Activated T-cell treated with anti-CD3 and anti-CD28 coated beads, Interleukin-2, amount 50 U/mL, for 72 hours (primary cell): ENCODE results near the gene MAS1L. TPM values are rescaled to one million over a fixed set of nuclear protein-coding genes. Genes with fewer than 3 reads are reported as not detected.

Experiments used
- ATAC-seq, 2 donors: fragments of 150-1000 bp; cut with Tn5 transposase; replicated peaks in 1 of 2; 2 replicates each; pipeline ENCODE4 v1.10.0; 2021; ENCODE audit warnings: moderate library complexity in 2 of 2, mild to moderate bottlenecking in 1 of 2
- DNase-seq, 2 donors: peaks; one replicate each; pipeline ENCODE4 v3.0.0; 2021 to 2022; ENCODE audit warnings: mixed read lengths in 1 of 2
- H3K27ac Mint-ChIP-seq: one replicate; pipeline ENCODE4 v1.8.0; 2022; ENCODE audit warnings: mild to moderate bottlenecking, moderate library complexity, mixed read lengths
- H3K27me3 Mint-ChIP-seq: one replicate; pipeline ENCODE4 v1.8.0; 2022; ENCODE audit warnings: low read depth, mixed read lengths
- H3K36me3 Mint-ChIP-seq, 2 donors: one replicate each; pipeline ENCODE4 v1.8.0; 2022; ENCODE audit warnings: mixed read lengths in 2 of 2, mild to moderate bottlenecking in 1 of 2; ENCODE audit not compliant: insufficient read depth in 2 of 2
- H3K4me1 Mint-ChIP-seq: one replicate; pipeline ENCODE4 v1.8.0; 2022; ENCODE audit warnings: low read depth, mixed read lengths
- H3K4me3 Mint-ChIP-seq, 2 donors: one replicate each; pipeline ENCODE4 v1.8.0; 2022; ENCODE audit warnings: mild to moderate bottlenecking in 2 of 2, mixed read lengths in 2 of 2, moderate library complexity in 2 of 2
- H3K9me3 Mint-ChIP-seq, 2 donors: one replicate each; pipeline ENCODE4 v1.8.0; 2022; ENCODE audit warnings: mixed read lengths in 2 of 2
- total RNA-seq, 2 donors: library from RNA; stranded (reverse); gene quantifications; one replicate each; pipeline ENCODE4 v1.2.3, GENCODE V29; 2022

The MAS1L gene
- total RNA-seq, 2 donors from 2014 or later: not detected

GRCh38 chr6:29505808-29506207, 18.1 kb upstream of the MAS1L start:
- DNase-seq: no peak
- H3K4me3 Mint-ChIP-seq: no peak overlapping the region
- peaks cover 15% of the 10 kb centered on the region for H3K27me3 Mint-ChIP-seq
- no peaks in the 10 kb centered on the region for H3K4me1 Mint-ChIP-seq
- H3K36me3 Mint-ChIP-seq: no peaks in the 10 kb centered on the region
- H3K9me3 Mint-ChIP-seq: no peaks in the 10 kb centered on the region
- no peak for ATAC-seq
- no peak overlapping the region for H3K27ac Mint-ChIP-seq

- DNase-seq: no peak
- Mint-ChIP-seq H3K4me3 (no peak overlapping the region), H3K36me3 (no peaks in the 10 kb centered on the region), H3K4me1 (no peaks in the 10 kb centered on the region), H3K27ac (no peak overlapping the region), H3K9me3 (no peaks in the 10 kb centered on the region), H3K27me3 (peaks cover 19% of the 10 kb centered on the region)
- ATAC-seq: no peak
Measured at GRCh38 chr6:29504961-29505360, 17.2 kb upstream of the MAS1L start.

- Mint-ChIP-seq H3K27ac (no peak overlapping the region), H3K4me3 (no peak overlapping the region), H3K4me1 (no peaks in the 10 kb centered on the region), H3K27me3 (peaks cover 35% of the 10 kb centered on the region), H3K9me3 (no peaks in the 10 kb centered on the region), H3K36me3 (no peaks in the 10 kb centered on the region)
- DNase-seq: no peak
- ATAC-seq: no peak
Measured at GRCh38 chr6:29502597-29502996, 14.8 kb upstream of the MAS1L start.

- H3K4me3 Mint-ChIP-seq: no peak overlapping the region
- H3K36me3 Mint-ChIP-seq: no peaks in the 10 kb centered on the region
- ATAC-seq (no peak), DNase-seq (no peak)
- H3K27me3 Mint-ChIP-seq: peaks cover 35% of the 10 kb centered on the region
- no peaks in the 10 kb centered on the region for H3K4me1 Mint-ChIP-seq
- H3K9me3 Mint-ChIP-seq: no peaks in the 10 kb centered on the region
- H3K27ac Mint-ChIP-seq: no peak overlapping the region
Measured at GRCh38 chr6:29502181-29502580, 14.4 kb upstream of the MAS1L start.

- DNase-seq: no peak
- H3K36me3 Mint-ChIP-seq: no peaks in the 10 kb centered on the region
- H3K27me3 Mint-ChIP-seq: peaks cover 35% of the 10 kb centered on the region
- H3K4me1 Mint-ChIP-seq: no peaks in the 10 kb centered on the region
- ATAC-seq: no peak
- H3K4me3 Mint-ChIP-seq: no peak overlapping the region
- H3K9me3 Mint-ChIP-seq: no peaks in the 10 kb centered on the region
- no peak overlapping the region for H3K27ac Mint-ChIP-seq
Measured at GRCh38 chr6:29501106-29501505, 13.3 kb upstream of the MAS1L start.

GRCh38 chr6:29500594-29500993, 12.8 kb upstream of the MAS1L start:
- Mint-ChIP-seq H3K27ac (no peak overlapping the region), H3K9me3 (no peaks in the 10 kb centered on the region), H3K27me3 (peaks cover 36% of the 10 kb centered on the region), H3K4me1 (no peaks in the 10 kb centered on the region), H3K4me3 (no peak overlapping the region), H3K36me3 (no peaks in the 10 kb centered on the region)
- DNase-seq (no peak), ATAC-seq (no peak)

- no peak for ATAC-seq
- peaks cover 45% of the 10 kb centered on the region for H3K27me3 Mint-ChIP-seq
- H3K27ac Mint-ChIP-seq: no peak overlapping the region
- H3K4me3 Mint-ChIP-seq: no peak overlapping the region
- DNase-seq: no peak
- no peaks in the 10 kb centered on the region for H3K4me1 Mint-ChIP-seq
- no peaks in the 10 kb centered on the region for H3K36me3 Mint-ChIP-seq
- H3K9me3 Mint-ChIP-seq: no peaks in the 10 kb centered on the region
Measured at GRCh38 chr6:29499704-29500103, 11.9 kb upstream of the MAS1L start.

- no peaks in the 10 kb centered on the region for H3K4me1 Mint-ChIP-seq
- H3K36me3 Mint-ChIP-seq: no peaks in the 10 kb centered on the region
- H3K4me3 Mint-ChIP-seq: no peak overlapping the region
- H3K9me3 Mint-ChIP-seq: no peaks in the 10 kb centered on the region
- no peak overlapping the region for H3K27ac Mint-ChIP-seq
- peaks cover 37% of the 10 kb centered on the region for H3K27me3 Mint-ChIP-seq
- no peak for DNase-seq
- ATAC-seq: no peak
Measured at GRCh38 chr6:29496961-29497360, 9.2 kb upstream of the MAS1L start.

GRCh38 chr6:29495571-29495970, 7.8 kb upstream of the MAS1L start:
- Mint-ChIP-seq H3K4me3 (no peak overlapping the region), H3K36me3 (no peaks in the 10 kb centered on the region), H3K9me3 (no peaks in the 10 kb centered on the region), H3K27me3 (peaks cover 37% of the 10 kb centered on the region), H3K4me1 (no peaks in the 10 kb centered on the region), H3K27ac (no peak overlapping the region)
- ATAC-seq (no peak), DNase-seq (no peak)

GRCh38 chr6:29494131-29494530, 6.4 kb upstream of the MAS1L start:
- Mint-ChIP-seq H3K27me3 (peaks cover 25% of the 10 kb centered on the region), H3K4me3 (no peak overlapping the region), H3K27ac (no peak overlapping the region), H3K9me3 (no peaks in the 10 kb centered on the region), H3K4me1 (no peaks in the 10 kb centered on the region), H3K36me3 (no peaks in the 10 kb centered on the region)
- no peak for ATAC-seq
- no peak for DNase-seq

GRCh38 chr6:29493261-29493660, 5.5 kb upstream of the MAS1L start:
- Mint-ChIP-seq H3K27ac (no peak overlapping the region), H3K27me3 (peaks cover 17% of the 10 kb centered on the region), H3K4me3 (no peak overlapping the region), H3K9me3 (no peaks in the 10 kb centered on the region), H3K4me1 (no peaks in the 10 kb centered on the region), H3K36me3 (no peaks in the 10 kb centered on the region)
- DNase-seq (no peak), ATAC-seq (no peak)

GRCh38 chr6:29491574-29491973, 3.8 kb upstream of the MAS1L start:
- DNase-seq: no peak
- Mint-ChIP-seq H3K4me3 (no peak overlapping the region), H3K27ac (no peak overlapping the region), H3K27me3 (peaks cover 24% of the 10 kb centered on the region), H3K4me1 (no peaks in the 10 kb centered on the region), H3K36me3 (no peaks in the 10 kb centered on the region), H3K9me3 (no peaks in the 10 kb centered on the region)
- no peak for ATAC-seq

- ATAC-seq (no peak), DNase-seq (no peak)
- no peak overlapping the region for H3K27ac Mint-ChIP-seq
- H3K9me3 Mint-ChIP-seq: no peaks in the 10 kb centered on the region
- H3K4me1 Mint-ChIP-seq: no peaks in the 10 kb centered on the region
- peaks cover 26% of the 10 kb centered on the region for H3K27me3 Mint-ChIP-seq
- H3K36me3 Mint-ChIP-seq: no peaks in the 10 kb centered on the region
- no peak overlapping the region for H3K4me3 Mint-ChIP-seq
Measured at GRCh38 chr6:29490552-29490951, 2.8 kb upstream of the MAS1L start.

GRCh38 chr6:29490055-29490454, 2.3 kb upstream of the MAS1L start:
- no peaks in the 10 kb centered on the region for H3K4me1 Mint-ChIP-seq
- no peaks in the 10 kb centered on the region for H3K36me3 Mint-ChIP-seq
- no peak overlapping the region for H3K4me3 Mint-ChIP-seq
- peaks cover 23% of the 10 kb centered on the region for H3K27me3 Mint-ChIP-seq
- H3K27ac Mint-ChIP-seq: no peak overlapping the region
- no peaks in the 10 kb centered on the region for H3K9me3 Mint-ChIP-seq
- DNase-seq: no peak
- peak in 1 of 2 donors; percentile 34 for ATAC-seq
